Sigmoid colon (tissue), 4 donors: ENCODE measurements around the gene CCDC69.

Experiments used
- CTCF ChIP-seq, 4 experiments: fragments of 450-650 bp in 3 of 4; fragments of 200-600 bp in 1 of 4; IDR thresholded peaks; one replicate each; pipeline ENCODE4 v1.5.1; 2016 to 2019; ENCODE audit warnings: antibody characterized with exemption in 4 of 4, mild to moderate bottlenecking in 3 of 4, moderate library complexity in 2 of 4
- EP300 ChIP-seq, 4 donors: sonication (generic); formaldehyde crosslinking; IDR thresholded peaks; one replicate each; pipeline ENCODE4 v1.6.1; 2017; ENCODE audit warnings: antibody characterized with exemption in 4 of 4
- POLR2AphosphoS5 ChIP-seq, 4 donors: sonication (generic); formaldehyde crosslinking; IDR thresholded peaks; one replicate each; pipeline ENCODE4 v1.6.1; 2017; ENCODE audit warnings: antibody characterized with exemption in 4 of 4

- TF ChIP-seq POLR2AphosphoS5 (IDR thresholded peaks at IDR 0.05) (no peak), CTCF (IDR thresholded peaks at IDR 0.05) (no peak), EP300 (IDR thresholded peaks at IDR 0.05) (no peak)
These were observed 40.2 kb downstream of the CCDC69 start for GRCh38 chr5:151183456-151184245.
